K562 (cell line): ENCODE results near the gene FAAH. TPM values are rescaled to one million over a fixed set of nuclear protein-coding genes. Genes with fewer than 3 reads are reported as not detected.
A peak's percentile ranks its signal among the peaks of the same experiment; 100 is the strongest.

Source experiments
- ATF6 ChIP-seq: sonication (generic); formaldehyde crosslinking; IDR thresholded peaks from 2 replicates; pipeline ENCODE4 v1.4.0; 2020; ENCODE audit warnings: mild to moderate bottlenecking, missing genetic modification reagents
- CBX3 ChIP-seq, 2 experiments: IDR thresholded peaks; 1 replicate in 1 of 2; 2 replicates in 1 of 2; pipeline ENCODE4 v1.6.1; 2012; ENCODE audit warnings: inconsistent platforms in 2 of 2, low read length in 2 of 2, borderline replicate concordance in 1 of 2, control low read depth in 1 of 2
- HNRNPK ChIP-seq: fragments of 200-400 bp; formaldehyde crosslinking; IDR thresholded peaks from one replicate; pipeline ENCODE4 v1.6.1; 2018; ENCODE audit warnings: mild to moderate bottlenecking, low read depth, low read length; ENCODE audit not compliant: poor library complexity, severe bottlenecking
- JUNB ChIP-seq: fragments of 450-650 bp; formaldehyde crosslinking; conservative IDR thresholded peaks from 2 replicates; pipeline ENCODE4 v1.4.0; 2020; ENCODE audit warnings: mild to moderate bottlenecking
- LEF1 ChIP-seq: fragments of 450-650 bp; IDR thresholded peaks from 2 replicates; pipeline ENCODE4 v1.6.1; 2016; ENCODE audit warnings: mild to moderate bottlenecking
- NFRKB ChIP-seq: fragments of 450-650 bp; IDR thresholded peaks from 2 replicates; pipeline ENCODE4 v1.6.1; 2016; ENCODE audit warnings: low read depth
- RB1 ChIP-seq: fragments of 450-650 bp; IDR thresholded peaks from 2 replicates; pipeline ENCODE4 v1.6.1; 2017; ENCODE audit warnings: low read depth, mild to moderate bottlenecking
- RCOR1 ChIP-seq, 2 experiments: IDR thresholded peaks; 2 replicates each; pipeline ENCODE4 v1.6.1; 2012; ENCODE audit warnings: low read depth in 2 of 2, low read length in 2 of 2, borderline replicate concordance in 1 of 2, improper control_type of control experiment in 1 of 2
- THRB ChIP-seq: fragments of 450-650 bp; formaldehyde crosslinking; conservative IDR thresholded peaks from 2 replicates; pipeline ENCODE4 v1.4.0; 2022; ENCODE audit warnings: mild to moderate bottlenecking, missing genetic modification characterization
- ZNF24 ChIP-seq: fragments of 450-650 bp; IDR thresholded peaks from 2 replicates; pipeline ENCODE4 v1.6.1; 2016
- polyA plus RNA-seq, 8 experiments: library from polyadenylated mRNA; depleted of rRNA in 4 of 8; stranded (reverse) in 5 of 8; unstranded in 3 of 8; fragments of >200 nt; fragmentation: Nextera tagmentation in 2 of 8; fragmentation: Illumina TruSeq in 1 of 8; extraction: Ambion mirVana in 2 of 8; extraction: Trizol in 1 of 8; gene quantifications; 2 replicates each; pipeline versions ENCODE4 v1.2.1 to v1.2.3, GENCODE V29; 2011 to 2014; ENCODE audit warnings: inconsistent platforms in 1 of 8, missing spikeins in 1 of 8
- total RNA-seq, 7 experiments: library from RNA; depleted of rRNA in 6 of 7; stranded (reverse); fragments of >200 nt in 6 of 7; fragmentation: Illumina TruSeq in 2 of 7; extraction: Trizol in 2 of 7; gene quantifications; 2 replicates each; pipeline versions ENCODE4 v1.2.1 to v1.2.3, GENCODE V29; 2011 to 2021; ENCODE audit warnings: low replicate concordance in 1 of 7

The FAAH gene
- total and polyA plus RNA-seq, 9 of the 15 experiments (the other 6 are each of a cell fraction or from before 2014, with no cell fraction given) = 0.06 to 1.1 (median 0.32) TPM

- peak in 1 of 2 experiments; percentile 57; a peak in 1 of 4 replicates for TF ChIP-seq RCOR1 (IDR thresholded peaks at IDR 0.05; ENCODE audit: borderline replicate concordance in 1 of 2, low read depth in 2 of 2, low read length in 2 of 2)
- no peak for TF ChIP-seq HNRNPK
- no peak for TF ChIP-seq NFRKB
- no peak for TF ChIP-seq LEF1
- no peak for TF ChIP-seq ATF6 (CRISPR knock-in tag)
- no peak for TF ChIP-seq JUNB (CRISPR knock-in tag)
- no peak for TF ChIP-seq CBX3 (IDR thresholded peaks at IDR 0.05; ENCODE audit: borderline replicate concordance in 1 of 2, low read length in 2 of 2)
- TF ChIP-seq RB1 = no peak
- TF ChIP-seq THRB (CRISPR knock-in tag) = no peak
- no peak for TF ChIP-seq ZNF24
These were observed 58.1 kb downstream of the FAAH start (continued) for GRCh38 chr1:46451948-46452930.
